D721Med (cell line): ENCODE results near the gene KCNN4.
A peak's percentile ranks its signal among the peaks of the same experiment; 100 is the strongest.
"Not testable (repeated sequence)": the region's sequence is repeated elsewhere in the genome, so short reads cannot be mapped to it uniquely, and the experiment has no call there.

Experiments used
- DNase-seq: peaks from one replicate; pipeline ENCODE4 v3.0.0; 2011; ENCODE audit warnings: low spot score; ENCODE audit not compliant: insufficient read length
- FAIRE-seq: peaks from 2 replicates; lab custom pipeline; 2011; peaks lifted over from hg19 to GRCh38; lab: Jason Lieb, UNC
- CTCF ChIP-seq: IDR thresholded peaks from 2 replicates; pipeline ENCODE4 v1.5.1; 2012; ENCODE audit warnings: mild to moderate bottlenecking, control low read depth; ENCODE audit not compliant: insufficient read depth; ENCODE audit errors: missing control alignments

Gene KCNN4

GRCh38 chr19:43777163-43777695, 3.5 kb downstream of the KCNN4 start:
- no peak for TF ChIP-seq CTCF
- DNase-seq, result no peak
- FAIRE-seq, result no peak

GRCh38 chr19:43776286-43776685, 4.5 kb downstream of the KCNN4 start:
- no peak for TF ChIP-seq CTCF
- DNase-seq, result no peak
- FAIRE-seq, result no peak

- no peak for DNase-seq
- no peak for FAIRE-seq
- TF ChIP-seq CTCF, result no peak
These were observed 5.4 kb downstream of the KCNN4 start for GRCh38 chr19:43775299-43775890.

- not testable (repeated sequence) for FAIRE-seq, DNase-seq
These were observed 5.9 kb downstream of the KCNN4 start for GRCh38 chr19:43774940-43775258.

- no peak for DNase-seq
- TF ChIP-seq CTCF, result peak; percentile 56
- FAIRE-seq, result no peak
These were observed 6.5 kb downstream of the KCNN4 start for GRCh38 chr19:43774103-43774939.

- no peak for DNase-seq
- no peak for FAIRE-seq
- no peak for TF ChIP-seq CTCF
These were observed 7.1 kb downstream of the KCNN4 start for GRCh38 chr19:43773725-43774102.

- no peak for FAIRE-seq
- TF ChIP-seq CTCF, result no peak
- no peak for DNase-seq
These were observed 11.5 kb downstream of the KCNN4 start for GRCh38 chr19:43769256-43769655.
